ENCODE measurements around the gene ELAC1.

DNA sequence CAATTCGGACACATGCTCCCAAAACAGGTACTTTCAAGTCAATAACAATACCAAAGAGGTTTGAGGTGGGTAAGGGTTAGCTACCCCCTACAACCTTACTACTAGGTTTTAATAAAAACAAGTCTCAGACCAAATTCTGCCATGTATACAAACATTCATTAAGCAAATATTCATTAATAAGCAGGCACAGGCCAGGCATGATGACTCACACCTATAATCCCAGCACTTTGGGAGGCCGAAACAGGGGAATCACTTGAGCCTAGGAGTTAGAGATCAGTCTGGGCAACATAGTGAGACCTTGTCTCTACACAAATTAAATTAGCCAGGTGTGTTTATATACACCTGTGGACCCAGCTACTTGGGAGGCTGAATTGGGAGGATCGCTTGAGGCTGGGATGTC is 11.7 kb upstream of the ELAC1 start:
- TF ChIP-seq, protein P1, sequence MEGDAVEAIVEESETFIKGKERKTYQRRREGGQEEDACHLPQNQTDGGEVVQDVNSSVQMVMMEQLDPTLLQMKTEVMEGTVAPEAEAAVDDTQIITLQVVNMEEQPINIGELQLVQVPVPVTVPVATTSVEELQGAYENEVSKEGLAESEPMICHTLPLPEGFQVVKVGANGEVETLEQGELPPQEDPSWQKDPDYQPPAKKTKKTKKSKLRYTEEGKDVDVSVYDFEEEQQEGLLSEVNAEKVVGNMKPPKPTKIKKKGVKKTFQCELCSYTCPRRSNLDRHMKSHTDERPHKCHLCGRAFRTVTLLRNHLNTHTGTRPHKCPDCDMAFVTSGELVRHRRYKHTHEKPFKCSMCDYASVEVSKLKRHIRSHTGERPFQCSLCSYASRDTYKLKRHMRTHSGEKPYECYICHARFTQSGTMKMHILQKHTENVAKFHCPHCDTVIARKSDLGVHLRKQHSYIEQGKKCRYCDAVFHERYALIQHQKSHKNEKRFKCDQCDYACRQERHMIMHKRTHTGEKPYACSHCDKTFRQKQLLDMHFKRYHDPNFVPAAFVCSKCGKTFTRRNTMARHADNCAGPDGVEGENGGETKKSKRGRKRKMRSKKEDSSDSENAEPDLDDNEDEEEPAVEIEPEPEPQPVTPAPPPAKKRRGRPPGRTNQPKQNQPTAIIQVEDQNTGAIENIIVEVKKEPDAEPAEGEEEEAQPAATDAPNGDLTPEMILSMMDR (optimal IDR thresholded peaks at IDR 0.05 in 1 of 3, IDR thresholded peaks at IDR 0.05 in 1 of 3, conservative IDR thresholded peaks at IDR 0.05 in 1 of 3; ENCODE audit: extremely low read depth in 1 of 3, insufficient read depth in 2 of 3, low read length in 3 of 3): no peak
- no peak for TF ChIP-seq EZH2 (IDR thresholded peaks at IDR 0.05; ENCODE audit: low read length)
